T-helper 1 cell (primary cell): ENCODE results near the gene FCGBP.
A peak's percentile ranks its signal among the peaks of the same experiment; 100 is the strongest.
"Not testable (repeated sequence)": the region's sequence is repeated elsewhere in the genome, so short reads cannot be mapped to it uniquely, and the experiment has no call there.

Experiments
- DNase-seq, 5 donors: peaks; one replicate each; pipeline ENCODE4 v3.0.0-alpha.2; 2012 to 2020
- total RNA-seq, 4 donors: gene quantifications; one replicate each; lab custom pipeline; 2026; lab: John Stamatoyannopoulos, UW

The FCGBP gene
- 27.3 to 36.6 (median 33.0) reads per million in 4 donors for total RNA-seq

DNA sequence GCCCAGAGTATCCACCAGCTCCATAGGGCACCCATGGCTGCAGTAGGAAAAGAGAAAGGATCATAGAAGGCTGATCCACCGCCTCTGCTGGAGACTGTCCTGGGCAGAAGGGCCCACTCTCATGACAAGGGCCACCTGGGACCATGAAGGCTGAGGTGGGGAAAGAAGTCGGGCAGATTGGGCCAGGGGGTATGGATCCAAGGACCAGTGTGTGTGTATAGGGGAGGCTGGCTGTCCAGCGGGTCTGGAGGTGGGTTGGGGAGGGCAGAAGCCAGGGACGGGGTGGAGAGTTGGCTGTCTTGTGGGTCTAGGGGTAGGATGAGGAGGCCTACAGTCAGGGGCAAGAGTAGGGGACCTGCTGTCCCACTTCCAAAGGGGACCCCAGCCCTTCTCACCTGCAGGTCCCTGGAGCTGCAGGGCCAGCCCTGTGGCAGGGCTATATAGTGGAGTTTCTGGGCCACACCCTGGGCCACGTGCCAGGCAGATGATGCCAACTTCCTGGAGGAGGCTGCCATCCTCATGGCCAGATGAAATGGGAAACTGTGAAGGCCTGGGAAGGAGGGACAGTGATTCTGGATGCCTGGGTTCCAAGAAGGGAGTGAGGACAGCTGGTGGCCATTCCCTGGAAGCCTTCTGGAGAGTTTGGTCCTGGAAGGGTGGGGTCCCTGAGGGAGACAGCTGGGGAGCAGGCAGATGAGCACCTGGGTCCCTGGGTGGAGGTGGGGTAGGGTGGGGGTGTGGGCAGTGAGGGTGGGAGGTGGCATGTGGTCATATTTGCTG, at the start of gene FCGBP:
Gene FCGBP (minus strand): TSS at position 51 of the 780 bp plus-strand sequence.
- DNase-seq, result no peak

DNA sequence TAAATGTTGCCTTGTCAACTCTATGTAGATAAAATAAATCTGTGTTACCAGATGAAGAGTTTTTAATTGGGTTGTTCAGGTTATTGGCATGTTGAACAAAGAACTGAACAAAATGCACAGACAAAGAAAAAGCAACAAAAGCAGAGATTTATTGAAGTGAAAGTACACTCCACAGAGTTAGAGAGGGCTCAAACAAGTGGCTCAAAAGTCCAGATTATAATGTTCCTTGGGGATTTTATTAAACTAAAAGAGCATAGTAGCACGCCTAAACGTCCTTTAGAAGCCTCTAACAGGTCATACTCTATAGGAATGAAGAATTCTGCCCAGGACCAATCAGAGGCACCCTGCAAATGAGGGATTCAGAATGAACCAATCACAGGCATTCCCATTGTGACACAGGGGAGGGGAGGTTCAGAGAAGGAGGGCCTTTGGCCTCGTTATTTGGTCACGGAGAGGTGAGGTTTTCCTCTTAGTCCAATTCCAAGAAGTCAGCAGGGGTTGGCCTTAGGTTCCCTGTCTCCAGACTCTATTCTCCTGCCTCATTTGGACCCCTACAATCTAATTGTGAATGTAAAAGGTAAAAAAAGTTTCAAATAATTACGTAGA, 49.4 kb upstream of the FCGBP start:
- DNase-seq, result no peak

DNA sequence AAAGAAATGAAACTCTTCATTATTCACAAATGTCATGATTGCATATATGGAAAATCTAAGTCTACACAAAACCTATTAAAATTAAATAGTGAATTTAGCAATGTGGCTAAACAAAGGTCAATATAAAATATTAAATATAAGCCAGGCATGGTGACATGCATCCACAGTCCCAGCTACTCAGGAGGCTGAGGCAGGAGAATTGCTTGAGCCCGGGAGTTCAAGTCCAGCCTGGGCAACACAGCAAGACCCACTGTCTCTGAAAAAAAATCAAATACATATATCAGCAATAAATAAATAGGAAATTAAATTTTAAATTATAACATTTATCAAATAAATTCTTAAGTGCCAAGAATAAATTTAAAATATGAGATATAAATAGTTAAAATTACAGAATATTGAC, 48.4 kb upstream of the FCGBP start:
- DNase-seq, result no peak

DNA sequence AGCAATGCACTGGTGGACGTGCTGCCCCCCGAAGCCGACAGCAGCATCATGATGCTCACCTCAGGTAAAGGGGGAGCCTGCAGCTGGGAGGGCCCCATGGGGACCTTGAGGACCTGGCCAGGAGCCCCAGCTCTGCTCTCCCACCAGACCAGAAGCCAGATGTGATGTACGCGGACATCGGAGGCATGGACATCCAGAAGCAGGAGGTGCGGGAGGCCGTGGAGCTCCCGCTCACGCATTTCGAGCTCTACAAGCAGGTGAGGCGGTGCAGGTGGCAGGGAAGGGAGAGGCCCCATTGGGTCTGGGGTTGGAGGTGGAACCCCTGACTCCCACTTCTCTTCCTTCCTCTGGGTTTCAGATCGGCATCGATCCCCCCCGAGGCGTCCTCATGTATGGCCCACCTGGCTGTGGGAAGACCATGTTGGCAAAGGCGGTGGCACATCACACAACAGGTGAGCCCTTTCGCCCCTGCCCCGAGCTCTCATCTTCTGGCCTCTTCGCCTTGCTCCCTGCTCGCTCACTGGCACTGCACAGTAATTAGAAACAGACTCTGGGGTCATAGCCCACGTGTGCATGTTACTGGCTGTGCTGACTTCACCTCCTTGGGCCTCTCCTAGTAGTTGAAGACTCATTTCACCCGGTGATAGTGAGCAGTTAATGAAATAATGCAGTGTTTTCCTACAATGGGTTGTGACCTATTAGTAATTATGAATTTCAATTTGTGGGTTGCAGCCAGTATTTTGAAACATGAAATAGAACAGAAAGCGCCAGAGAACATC, 40.1 kb upstream of the FCGBP start:
- no peak for DNase-seq

DNA sequence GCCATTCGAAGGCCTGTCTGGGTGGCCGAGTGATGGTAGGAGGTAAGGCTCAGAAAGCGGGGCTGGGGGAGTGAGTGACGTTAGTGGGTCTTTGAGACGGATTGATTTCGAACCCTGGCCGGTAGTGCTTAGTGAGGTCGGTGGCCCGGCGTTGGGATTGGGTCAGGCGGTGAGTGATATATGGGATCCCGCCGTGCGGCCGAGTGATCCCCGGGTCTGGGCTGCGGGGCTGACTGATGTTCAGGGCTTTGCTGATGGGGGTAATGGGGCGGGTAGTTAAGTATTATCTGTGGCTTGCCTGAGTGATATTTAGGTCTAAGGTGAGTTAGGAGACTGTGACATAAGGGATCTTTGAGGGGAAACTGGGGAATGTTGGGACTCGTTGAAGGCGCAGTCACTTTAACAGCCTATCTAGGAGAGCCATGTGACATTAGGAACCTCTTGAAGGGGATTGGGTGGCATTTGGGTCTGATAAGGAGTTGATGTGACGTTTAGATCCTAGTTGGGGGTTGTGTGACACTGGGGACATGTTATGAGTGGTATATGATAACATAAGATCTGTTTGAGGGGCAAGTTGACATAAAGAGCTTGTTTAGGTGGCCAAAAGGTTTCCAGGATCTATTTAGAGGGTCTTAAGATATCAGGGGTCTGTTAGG, 37.1 kb upstream of the FCGBP start:
- peak in 1 of 5 donors; percentile 8 for DNase-seq

DNA sequence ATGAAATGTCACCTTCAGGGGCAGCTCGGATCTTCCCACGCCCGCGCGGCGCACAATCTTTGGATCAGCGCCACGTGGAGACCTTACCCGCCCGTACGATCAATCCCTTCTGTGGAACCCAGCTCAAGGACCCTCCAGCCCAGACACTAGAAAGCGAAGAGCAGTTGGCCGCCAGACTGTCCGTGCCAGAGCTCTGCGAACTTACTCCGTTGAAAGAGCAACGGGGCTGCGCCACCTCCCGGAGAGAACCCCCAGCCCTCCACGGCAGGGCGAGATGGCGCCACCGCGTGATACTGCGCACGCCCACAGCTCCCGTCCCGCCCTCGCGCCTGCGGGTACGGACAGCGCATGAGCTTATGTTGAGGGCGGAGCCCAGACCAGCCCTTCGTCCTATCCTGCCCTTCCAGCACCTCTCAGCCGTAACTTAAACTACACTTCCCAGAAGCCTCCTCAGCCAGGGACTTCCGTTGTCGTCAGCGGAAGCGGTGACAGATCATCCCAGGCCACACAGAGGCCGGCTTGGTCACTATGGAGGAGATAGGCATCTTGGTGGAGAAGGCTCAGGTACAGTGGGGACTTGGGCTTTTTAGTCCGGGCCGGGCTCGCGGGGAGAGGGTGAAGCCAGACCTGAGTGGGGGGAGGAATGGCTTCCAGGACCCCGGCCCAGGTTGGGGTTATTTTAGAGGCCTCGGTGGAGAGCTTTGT, 36.4 kb upstream of the FCGBP start, which contains the start of gene PSMC4:
Gene PSMC4 (plus strand): TSS at position 491 of the 705 bp plus-strand sequence. CDS start 38 bp downstream, at position 529.
- DNase-seq, result peak; percentile 95 to 99 (median 97)

DNA sequence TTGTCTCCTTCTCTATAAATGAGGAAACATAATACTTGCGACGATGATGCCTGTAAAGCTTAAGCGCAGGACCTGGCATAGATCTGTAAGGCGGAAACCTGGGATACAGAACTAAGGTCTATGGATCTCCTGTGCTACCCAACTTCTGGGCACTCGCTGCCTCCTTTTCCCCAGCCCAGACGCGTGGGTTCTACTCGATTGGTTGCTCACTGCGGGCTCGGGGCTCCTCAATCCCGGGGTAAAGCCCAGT, 35.9 kb upstream of the FCGBP start:
- DNase-seq, result no peak

DNA sequence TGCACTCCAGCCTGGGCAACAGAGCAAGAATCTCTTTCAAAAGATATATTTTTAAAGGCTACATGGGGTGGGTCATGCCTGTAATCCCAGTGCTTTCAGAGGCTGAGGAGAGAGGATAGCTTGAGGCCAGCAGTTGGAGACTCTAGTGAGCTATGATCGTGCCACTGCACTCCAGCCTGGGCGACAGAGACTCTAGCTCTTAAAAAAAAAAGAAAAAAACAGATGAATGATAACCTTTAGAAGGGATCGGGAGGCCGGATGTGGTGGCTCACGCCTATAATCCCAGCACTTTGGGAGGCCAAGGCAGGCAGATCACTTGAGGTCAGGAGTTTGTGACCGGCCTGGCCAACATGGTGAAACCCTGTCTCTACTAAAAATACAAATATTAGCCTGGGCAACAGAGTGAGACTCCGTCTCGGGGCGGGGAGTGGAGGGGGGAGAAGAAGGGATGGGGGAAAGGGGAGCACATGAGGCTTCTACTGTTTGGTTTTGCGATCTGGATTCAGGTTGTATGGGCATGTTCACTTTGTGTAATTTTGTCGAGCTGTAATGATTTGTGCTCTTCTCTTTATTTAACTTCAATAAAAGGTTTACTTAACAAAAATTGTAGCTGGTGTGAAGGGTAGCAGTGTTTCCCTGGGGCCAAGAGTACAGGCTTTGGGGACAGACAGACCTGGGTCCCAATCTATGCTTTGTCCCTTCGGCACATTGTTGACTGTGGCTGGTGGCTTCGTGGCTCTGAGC, 35.4 kb upstream of the FCGBP start:
- peak in 1 of 5 donors; percentile 6 for DNase-seq

DNA sequence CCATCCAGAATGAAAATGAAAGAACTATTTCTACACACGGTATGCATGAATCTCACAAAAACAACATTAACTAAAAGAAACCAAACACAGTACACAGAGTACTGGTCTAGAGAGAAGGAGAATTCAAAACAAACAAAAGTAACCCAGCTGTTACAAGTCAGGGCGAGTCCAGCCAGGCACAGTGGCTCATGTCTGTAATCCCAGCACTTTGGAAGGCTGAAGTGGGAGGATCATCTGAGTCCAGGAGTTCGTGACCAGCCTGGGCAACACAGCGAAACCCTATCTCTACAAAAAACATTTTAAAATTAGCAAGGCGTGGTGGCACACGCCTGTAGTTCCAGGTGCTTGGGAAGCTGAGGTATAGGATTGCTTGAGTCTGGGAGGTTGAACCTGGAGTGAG, 34.8 kb upstream of the FCGBP start:
- no peak for DNase-seq

DNA sequence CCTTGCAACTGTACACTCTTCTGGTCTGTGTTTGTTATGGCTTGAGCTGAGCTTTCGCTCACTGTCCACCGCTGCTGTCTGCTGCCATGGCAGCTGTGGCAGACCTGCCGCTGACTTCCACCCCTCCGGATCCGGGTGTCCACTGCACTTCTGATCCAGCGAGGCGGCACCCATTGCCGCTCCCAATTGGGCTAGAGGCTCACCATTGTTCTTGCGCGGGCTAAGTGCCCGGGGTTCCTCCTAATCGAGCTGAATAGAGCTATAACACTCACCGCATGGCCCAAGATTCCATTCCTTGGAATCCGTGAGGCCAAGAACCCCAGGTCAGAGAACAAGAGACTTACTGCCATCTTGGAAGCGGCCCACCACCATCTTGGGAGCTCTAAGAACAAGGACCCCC, 34.4 kb upstream of the FCGBP start:
- DNase-seq, result no peak

DNA sequence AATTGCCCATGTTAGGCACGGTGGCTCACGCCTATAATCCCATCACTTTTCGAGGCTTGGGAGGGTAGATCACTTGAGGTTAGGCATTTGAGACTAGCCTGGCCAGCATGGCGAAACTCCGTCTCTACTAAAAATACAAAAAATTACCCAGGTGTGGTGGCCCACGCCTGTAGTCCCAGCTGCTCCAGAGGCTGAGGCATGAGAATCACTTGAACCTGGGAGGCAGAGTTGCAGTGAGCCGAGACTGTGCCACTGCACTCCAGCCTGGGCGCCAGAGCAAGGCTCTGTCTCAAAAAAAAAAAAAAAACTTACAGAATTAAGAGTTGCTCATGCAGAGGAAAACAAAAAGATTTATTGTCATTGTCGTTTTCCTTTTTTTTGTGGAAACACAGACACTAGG, 33.1 kb upstream of the FCGBP start:
- DNase-seq, result no peak

DNA sequence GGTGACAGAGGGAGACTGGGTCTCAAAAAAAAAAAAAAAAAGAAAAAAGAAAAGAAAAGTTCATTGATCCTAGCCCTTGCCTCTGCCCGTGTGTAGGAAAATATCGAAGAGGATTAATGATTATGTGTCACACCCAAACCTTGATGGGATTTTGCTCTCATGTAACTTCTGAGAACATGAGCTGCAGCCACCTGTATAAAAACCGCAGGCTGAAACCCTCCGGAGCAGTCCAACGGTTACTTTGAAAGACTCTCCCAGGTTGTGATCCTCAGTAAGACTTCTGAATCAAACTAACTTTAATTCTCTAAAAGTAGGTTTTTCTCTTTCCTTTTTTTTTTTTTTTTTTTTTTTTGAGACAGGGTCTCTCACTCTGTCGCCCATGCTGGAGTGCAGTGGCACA, 32.2 kb upstream of the FCGBP start:
- DNase-seq, result no peak

DNA sequence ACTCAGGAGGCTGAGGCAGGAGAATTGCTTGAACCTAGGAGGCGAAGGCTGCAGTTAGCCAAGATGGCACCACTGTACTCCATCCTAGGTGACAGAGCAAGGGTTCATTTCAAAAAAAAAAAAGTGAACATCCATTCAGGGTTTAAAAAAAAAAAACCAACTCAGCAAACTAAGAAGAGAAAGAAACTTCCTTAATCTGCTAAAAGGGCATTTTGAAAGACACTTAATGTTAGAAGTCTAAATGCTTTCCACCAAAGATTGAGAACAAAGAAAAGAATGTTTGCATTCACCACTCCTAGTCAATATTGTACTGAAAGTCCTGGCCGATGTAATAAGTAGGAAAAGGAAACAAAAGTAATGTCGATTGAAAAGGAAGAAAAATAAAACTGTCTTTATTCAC, 29.5 kb upstream of the FCGBP start:
- no peak for DNase-seq

DNA sequence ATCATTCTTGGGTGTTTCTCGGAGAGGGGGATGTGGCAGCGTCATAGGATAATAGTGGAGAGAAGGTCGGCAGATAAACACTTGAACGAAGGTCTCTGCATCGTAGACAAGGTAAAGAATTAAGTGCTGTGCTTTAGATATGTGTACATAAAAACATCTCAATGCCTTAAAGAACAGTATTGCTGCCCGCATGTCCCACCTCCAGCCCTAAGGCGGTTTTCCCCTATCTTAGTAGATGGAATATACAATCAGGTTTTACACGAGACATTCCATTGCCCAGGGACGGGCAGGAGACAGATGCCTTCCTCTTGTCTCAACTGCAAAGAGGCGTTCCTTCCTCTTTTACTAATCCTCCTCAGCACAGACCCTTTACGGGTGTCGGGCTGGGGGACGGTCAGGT, 25.0 kb upstream of the FCGBP start:
- not testable (repeated sequence) for DNase-seq

DNA sequence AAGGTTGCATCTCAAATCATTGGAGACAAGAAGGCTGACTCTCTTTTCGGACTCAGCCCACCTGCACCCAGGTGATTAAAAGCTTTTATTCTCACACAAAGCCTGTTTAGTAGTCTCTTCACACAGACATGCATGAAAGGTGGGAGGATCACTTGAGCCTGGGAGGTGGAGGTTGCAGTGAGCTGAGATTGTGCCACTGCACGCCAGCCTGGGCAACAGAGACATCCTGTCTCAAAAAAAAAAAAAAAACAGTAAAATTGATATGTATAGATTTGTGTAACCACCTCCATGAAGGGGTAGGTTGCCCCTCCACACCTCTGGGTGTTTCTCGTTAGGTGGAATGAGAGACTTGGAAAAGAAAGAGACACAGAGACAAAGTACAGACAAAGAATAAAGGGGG, 24.5 kb upstream of the FCGBP start:
- DNase-seq, result not testable (repeated sequence)

DNA sequence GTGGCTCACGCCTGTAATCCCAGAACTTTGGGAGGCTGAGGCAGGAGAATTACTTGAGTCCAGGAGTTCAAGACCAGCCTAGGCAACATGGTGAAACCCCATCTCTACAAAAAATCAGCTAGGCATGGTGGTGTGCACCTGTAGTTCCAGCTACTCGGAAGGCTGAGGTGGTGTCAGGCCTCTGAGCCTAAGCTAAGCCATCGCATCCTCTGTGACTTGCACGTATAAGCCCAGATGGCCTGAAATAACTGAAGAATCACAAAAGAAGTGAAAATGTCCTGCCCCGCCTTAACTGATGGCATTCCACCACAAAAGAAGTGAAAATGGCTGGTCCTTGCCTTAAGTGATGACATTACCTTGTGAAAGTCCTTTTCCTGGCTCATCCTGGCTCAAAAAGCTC, 23.5 kb upstream of the FCGBP start:
- not testable (repeated sequence) for DNase-seq

DNA sequence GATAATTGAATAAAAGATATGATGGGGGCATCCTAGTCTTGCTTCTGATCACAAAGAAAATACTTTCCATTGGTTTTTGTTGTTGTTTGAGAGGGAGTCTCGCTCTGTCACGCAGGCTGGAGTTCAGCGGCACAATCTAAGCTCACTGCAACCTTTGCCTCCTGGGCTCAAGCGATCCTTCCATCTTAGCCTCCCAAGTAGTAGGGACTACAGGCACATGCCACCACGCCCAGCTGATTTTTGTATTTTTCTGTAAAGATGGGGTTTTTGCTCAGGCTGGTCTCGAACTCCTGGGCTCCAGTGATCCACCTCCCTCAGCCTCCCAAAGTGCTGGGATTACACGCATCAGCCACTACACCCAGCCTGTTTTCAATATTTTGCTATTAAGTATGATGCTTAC, 19.5 kb upstream of the FCGBP start:
- no peak for DNase-seq

DNA sequence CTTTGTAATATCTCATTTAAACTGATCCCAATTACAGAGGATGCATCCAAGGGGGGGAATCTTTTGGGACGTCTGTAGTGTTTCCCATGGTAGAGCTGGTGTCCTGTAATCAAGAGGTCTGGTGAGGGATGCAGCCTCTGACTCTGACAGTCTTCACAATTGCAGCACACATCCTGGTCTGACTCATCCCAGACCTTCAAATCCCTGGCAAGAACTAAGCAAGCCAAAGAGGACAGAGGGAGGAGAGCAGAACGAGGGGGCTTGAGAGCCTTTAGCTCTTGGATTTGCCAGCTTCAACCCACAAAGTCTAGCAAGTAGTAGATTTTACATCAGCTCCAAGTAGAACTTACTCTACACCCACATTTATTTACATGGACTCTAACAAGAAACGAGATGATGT, 17.3 kb upstream of the FCGBP start:
- no peak for DNase-seq

DNA sequence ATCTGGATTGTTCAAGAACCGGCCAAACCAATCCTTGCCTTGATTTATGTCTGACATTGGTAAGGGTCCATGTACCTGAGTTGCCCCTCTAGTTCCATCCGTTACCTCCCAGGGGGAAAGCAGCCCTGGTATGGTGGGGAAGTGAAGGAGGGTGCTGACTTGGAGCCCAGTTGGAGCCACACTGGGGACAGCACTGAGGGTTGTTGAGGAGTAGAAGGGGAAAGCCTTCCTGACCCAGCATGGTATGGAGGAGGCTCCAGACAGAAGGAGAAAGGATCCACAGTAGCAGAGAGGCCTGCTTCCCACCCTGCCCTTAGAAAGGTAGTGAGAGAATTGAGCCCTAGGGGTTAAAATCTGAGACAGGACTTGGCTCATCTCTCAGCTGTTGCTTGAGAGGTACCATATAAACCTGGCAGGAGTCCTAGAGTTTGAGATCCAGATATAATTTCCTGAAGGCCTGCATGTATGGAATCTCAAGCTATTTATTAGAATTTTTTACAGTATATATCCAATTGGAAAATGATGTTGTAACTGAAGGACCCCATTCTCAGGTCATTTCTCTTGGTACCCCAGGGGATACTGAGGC, 16.7 kb upstream of the FCGBP start:
- no peak for DNase-seq

DNA sequence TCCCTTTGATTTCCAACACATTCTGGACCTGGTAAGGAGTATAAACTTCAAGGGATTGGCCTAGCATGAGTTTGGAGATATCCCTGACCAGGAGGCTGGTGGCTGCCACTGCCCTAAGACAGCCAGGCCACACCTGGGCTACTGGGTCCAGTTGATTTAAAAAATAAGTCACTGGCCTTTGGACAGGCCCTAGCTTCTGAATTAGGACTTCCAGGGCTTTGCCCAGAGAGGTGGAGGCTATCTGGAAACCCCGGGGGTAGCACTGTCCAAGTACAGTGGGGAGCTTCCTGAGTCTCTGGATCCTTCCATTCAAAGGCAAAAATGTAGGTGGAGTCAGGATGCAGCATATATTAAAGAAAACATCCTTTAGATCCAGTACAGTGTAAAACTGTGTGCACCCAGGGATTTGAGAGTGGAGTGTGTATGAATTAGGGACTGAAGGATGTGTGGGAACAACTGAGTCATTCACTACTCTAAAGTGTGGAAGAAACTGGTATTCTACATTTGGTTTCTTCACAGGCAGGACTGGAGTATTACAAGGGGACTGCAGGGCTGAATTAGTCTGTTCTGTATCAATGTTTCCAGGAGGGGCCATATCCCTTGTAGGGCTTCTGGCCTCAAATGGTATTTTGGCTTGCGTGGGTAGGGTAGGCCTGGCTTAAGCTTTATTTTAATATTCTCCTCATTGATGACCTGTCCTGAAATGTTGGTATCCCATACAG, 14.8 kb upstream of the FCGBP start:
- DNase-seq, result no peak

DNA sequence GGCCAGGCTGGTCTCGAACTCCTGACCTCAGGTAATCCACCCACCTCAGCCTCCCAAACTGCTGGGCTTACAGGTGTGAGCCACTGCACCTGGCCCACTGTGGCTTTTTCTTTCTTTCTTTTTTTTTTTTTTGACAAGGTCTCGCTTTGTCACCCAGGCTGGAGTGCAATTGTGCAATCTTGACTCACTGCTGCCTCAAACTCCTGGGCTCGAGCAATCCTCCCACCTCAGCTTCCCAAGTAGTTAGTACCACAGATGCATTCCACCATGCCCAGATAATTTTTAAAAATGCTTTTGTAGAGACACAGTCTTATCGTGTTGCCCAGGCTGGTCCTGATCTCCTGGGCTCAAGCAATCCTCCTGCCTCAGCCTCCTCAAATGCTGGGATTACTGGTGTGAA, 12.1 kb upstream of the FCGBP start:
- DNase-seq, result no peak
